WTC11 (cell line): ENCODE measurements around the gene PDE8B. TPM values are rescaled to one million over a fixed set of nuclear protein-coding genes. Genes with fewer than 3 reads are reported as not detected.
A peak's percentile ranks its signal among the peaks of the same experiment; 100 is the strongest.

Experiments
- ATAC-seq: fragments of 200-7000 bp; cut with Tn5 transposase; 2 replicates; pipeline ENCODE4 v1.10.0; 2021; ENCODE audit warnings: mild to moderate bottlenecking, moderate library complexity
- CTCF ChIA-PET: fragments of 300-600 bp; sonication (Branson Sonifier 250); formaldehyde crosslinking; loops from one replicate; lab custom pipeline; 2021; ENCODE audit warnings: antibody characterized with exemption; lab: Charles Lee
- POLR2A ChIA-PET: fragments of 350-600 bp; sonication (Branson Sonifier 250); formaldehyde crosslinking; loops from one replicate; lab custom pipeline; 2021; ENCODE audit warnings: antibody characterized with exemption; lab: Charles Lee
- DNase-seq: peaks from one replicate; pipeline ENCODE4 v3.0.0; 2021; ENCODE audit warnings: low spot score
- H3K27ac Mint-ChIP-seq: 2 replicates; pipeline ENCODE4 v1.8.0; 2021; ENCODE audit warnings: mixed read lengths
- H3K27me3 Mint-ChIP-seq: 2 replicates; pipeline ENCODE4 v1.8.0; 2021; ENCODE audit warnings: low read depth, mild to moderate bottlenecking, moderate library complexity, mixed read lengths
- H3K36me3 Mint-ChIP-seq: 2 replicates; pipeline ENCODE4 v1.8.0; 2021; ENCODE audit warnings: mixed read lengths
- H3K4me1 Mint-ChIP-seq: 2 replicates; pipeline ENCODE4 v1.8.0; 2022; ENCODE audit warnings: mixed read lengths
- H3K4me3 Mint-ChIP-seq: 2 replicates; pipeline ENCODE4 v1.8.0; 2021; ENCODE audit warnings: mild to moderate bottlenecking, moderate library complexity, mixed read lengths
- H3K9me3 Mint-ChIP-seq: 2 replicates; pipeline ENCODE4 v1.8.0; 2021; ENCODE audit warnings: mixed read lengths
- ATF3 ChIP-seq: sonication (generic); formaldehyde crosslinking; conservative IDR thresholded peaks from 2 replicates; pipeline ENCODE4 v1.8.1; 2022; ENCODE audit warnings: mild to moderate bottlenecking, missing genetic modification reagents
- CBFB ChIP-seq: sonication (generic); formaldehyde crosslinking; IDR thresholded peaks from 2 replicates; pipeline ENCODE4 v1.8.1; 2022; ENCODE audit warnings: mild to moderate bottlenecking, low read depth, missing genetic modification reagents
- CTCF ChIP-seq: fragments of 200-600 bp; IDR thresholded peaks from 2 replicates; pipeline ENCODE4 v1.8.0; 2022; ENCODE audit warnings: antibody characterized with exemption
- E2F1 ChIP-seq: sonication (generic); formaldehyde crosslinking; IDR thresholded peaks from 2 replicates; pipeline ENCODE4 v1.8.0; 2022; ENCODE audit warnings: mild to moderate bottlenecking, missing genetic modification reagents
- ESRRA ChIP-seq: sonication (generic); formaldehyde crosslinking; IDR thresholded peaks from 2 replicates; pipeline ENCODE4 v1.8.1; 2022; ENCODE audit warnings: mild to moderate bottlenecking, missing genetic modification reagents, borderline replicate concordance
- ETV6 ChIP-seq: sonication (generic); formaldehyde crosslinking; IDR thresholded peaks from 2 replicates; pipeline ENCODE4 v1.8.1; 2022; ENCODE audit warnings: mild to moderate bottlenecking, missing genetic modification reagents
- HMGXB4 ChIP-seq: sonication (generic); formaldehyde crosslinking; IDR thresholded peaks from 2 replicates; pipeline ENCODE4 v1.8.1; 2023; ENCODE audit warnings: mild to moderate bottlenecking, moderate library complexity, missing genetic modification reagents
- KAT7 ChIP-seq: sonication (generic); formaldehyde crosslinking; IDR thresholded peaks from 2 replicates; pipeline ENCODE4 v1.8.1; 2023; ENCODE audit warnings: missing genetic modification reagents, mild to moderate bottlenecking, borderline replicate concordance
- MLX ChIP-seq: sonication (generic); formaldehyde crosslinking; IDR thresholded peaks from 2 replicates; pipeline ENCODE4 v1.8.1; 2023; ENCODE audit warnings: mild to moderate bottlenecking, missing genetic modification reagents, moderate library complexity
- NFATC4 ChIP-seq: fragments of 250-450 bp; sonication (Bioruptor Pico); IDR thresholded peaks from 2 replicates; pipeline ENCODE4 v1.9.0; 2021; ENCODE audit warnings: mild to moderate bottlenecking
- NR3C1 ChIP-seq: sonication (generic); formaldehyde crosslinking; conservative IDR thresholded peaks from 2 replicates; pipeline ENCODE4 v1.8.1; 2023; ENCODE audit warnings: low read depth, mild to moderate bottlenecking, missing genetic modification reagents
- PRDM15 ChIP-seq: sonication (generic); formaldehyde crosslinking; IDR thresholded peaks from 2 replicates; pipeline ENCODE4 v1.8.0; 2022; ENCODE audit warnings: missing genetic modification reagents
- PREB ChIP-seq: sonication (generic); formaldehyde crosslinking; IDR thresholded peaks from 2 replicates; pipeline ENCODE4 v1.8.1; 2022; ENCODE audit warnings: mild to moderate bottlenecking, missing genetic modification reagents, moderate library complexity, borderline replicate concordance
- TEAD1 ChIP-seq: sonication (generic); formaldehyde crosslinking; IDR thresholded peaks from 2 replicates; pipeline ENCODE4 v1.8.0; 2022; ENCODE audit warnings: mild to moderate bottlenecking, missing genetic modification reagents
- USF2 ChIP-seq: sonication (generic); formaldehyde crosslinking; IDR thresholded peaks from 2 replicates; pipeline ENCODE4 v1.8.1; 2023; ENCODE audit warnings: mild to moderate bottlenecking, missing genetic modification reagents, moderate library complexity
- ZNF121 ChIP-seq: sonication (generic); formaldehyde crosslinking; IDR thresholded peaks from 2 replicates; pipeline ENCODE4 v1.8.0; 2023; ENCODE audit warnings: missing genetic modification reagents
- ZNF219 ChIP-seq: sonication (generic); formaldehyde crosslinking; IDR thresholded peaks from 2 replicates; pipeline ENCODE4 v1.8.0; 2023; ENCODE audit warnings: missing genetic modification reagents, mild to moderate bottlenecking, borderline replicate concordance
- ZNF532 ChIP-seq: fragments of 250-450 bp; sonication (Bioruptor Pico); IDR thresholded peaks from 2 replicates; pipeline ENCODE4 v1.9.0; 2021; ENCODE audit warnings: mild to moderate bottlenecking, borderline replicate concordance
- total RNA-seq: library from RNA; stranded (reverse); gene quantifications from 3 replicates; pipeline ENCODE4 v1.2.3, GENCODE V29; 2021

Gene PDE8B
- total RNA-seq, 1 experiment from 2014 or later, result 0.31 TPM

GRCh38 chr5:77343165-77343564 lies 132.7 kb downstream of the PDE8B start (continued):
- no peak for TF ChIP-seq HMGXB4 (CRISPR knock-in tag)
- no peak for TF ChIP-seq ESRRA (CRISPR knock-in tag)
- no peak for TF ChIP-seq NFATC4 (CRISPR knock-in tag)
- no peak for TF ChIP-seq CTCF
- no peak for TF ChIP-seq USF2 (CRISPR knock-in tag)

- DNase-seq (no peak), ATAC-seq (peak; percentile 51; the same call in 1 of the 2 replicates)
- CTCF ChIA-PET, result interaction anchor here (0.9 to 1.2 kb wide), 2 partner anchors 29 to 218 kb away, joined by 3 read pairs; no protein-coding TSS in a partner anchor
- Mint-ChIP-seq H3K9me3 (no peaks in the 10 kb centered on the region), H3K36me3 (no peaks in the 10 kb centered on the region), H3K4me3 (no peak overlapping the region), H3K4me1 (no peaks in the 10 kb centered on the region), H3K27me3 (no peaks in the 10 kb centered on the region), H3K27ac (no peak overlapping the region)
- POLR2A ChIA-PET, result no interaction called here
- TF ChIP-seq PRDM15 (CRISPR knock-in tag) (no peak), ZNF121 (CRISPR knock-in tag) (no peak), TEAD1 (no peak), ATF3 (CRISPR knock-in tag) (no peak), ZNF219 (CRISPR knock-in tag) (no peak), E2F1 (no peak), KAT7 (CRISPR knock-in tag) (no peak), CBFB (CRISPR knock-in tag) (no peak), NR3C1 (no peak), PREB (CRISPR knock-in tag) (no peak), ZNF532 (no peak), ETV6 (CRISPR knock-in tag) (no peak), MLX (no peak)
These were observed 137.1 kb downstream of the PDE8B start for GRCh38 chr5:77347435-77348098.
